Subcutaneous adipose tissue (tissue), 4 donors: ENCODE results near the gene COX19. TPM values are rescaled to one million over a fixed set of nuclear protein-coding genes. Genes with fewer than 3 reads are reported as not detected.

Experiments used
- CTCF ChIP-seq: fragments of 450-650 bp; IDR thresholded peaks from one replicate; pipeline ENCODE4 v1.5.1; 2016; ENCODE audit warnings: low read depth, mild to moderate bottlenecking, control low read depth, antibody characterized with exemption, moderate library complexity
- total RNA-seq, 4 donors: library from RNA; depleted of rRNA; stranded (reverse); fragments of >200 nt; gene quantifications; one replicate each; pipeline ENCODE4 v1.1.0, GENCODE V29; 2016

The COX19 gene
- total RNA-seq, 4 donors from 2014 or later: 13.9 to 18.3 (median 14.9) TPM

DNA sequence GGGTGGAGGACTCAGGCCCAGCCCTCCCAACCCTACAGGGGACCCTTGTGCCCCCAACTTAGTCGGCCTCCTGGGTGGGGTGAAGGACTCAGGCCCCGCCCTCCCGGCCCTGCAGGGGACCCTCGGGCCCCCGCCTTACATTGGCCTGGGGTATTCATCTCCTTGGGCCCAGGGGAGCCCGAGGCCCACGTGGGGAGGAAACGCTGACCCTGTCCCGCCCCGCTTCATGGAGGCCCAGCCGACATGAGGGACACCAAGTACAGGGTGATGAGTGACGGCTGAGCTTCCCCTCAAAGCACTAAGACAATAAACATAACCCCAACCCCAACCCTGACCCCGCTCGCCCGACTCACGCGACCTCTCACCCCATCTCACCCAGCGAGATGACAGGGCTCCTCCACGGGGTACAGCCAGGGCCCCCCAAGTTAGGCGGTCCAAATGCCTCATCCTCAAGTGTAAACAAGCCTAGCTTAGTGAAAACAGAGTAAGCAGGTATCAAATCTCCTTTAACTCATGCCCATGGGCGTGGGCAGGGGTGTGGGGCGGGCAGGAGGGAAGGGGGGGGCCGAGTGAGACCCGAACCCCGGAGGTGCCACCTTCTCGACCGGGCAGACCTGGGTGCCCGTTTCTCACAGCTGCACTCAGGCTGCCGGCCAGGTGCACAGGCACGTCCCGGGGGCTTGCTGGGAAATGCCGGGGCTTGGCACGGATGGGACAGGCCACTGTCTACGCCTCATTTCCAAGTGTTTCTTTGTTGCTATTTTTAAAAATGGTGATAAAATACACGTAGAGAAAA is 15.8 kb upstream of the COX19 start:
- no peak for TF ChIP-seq CTCF

DNA sequence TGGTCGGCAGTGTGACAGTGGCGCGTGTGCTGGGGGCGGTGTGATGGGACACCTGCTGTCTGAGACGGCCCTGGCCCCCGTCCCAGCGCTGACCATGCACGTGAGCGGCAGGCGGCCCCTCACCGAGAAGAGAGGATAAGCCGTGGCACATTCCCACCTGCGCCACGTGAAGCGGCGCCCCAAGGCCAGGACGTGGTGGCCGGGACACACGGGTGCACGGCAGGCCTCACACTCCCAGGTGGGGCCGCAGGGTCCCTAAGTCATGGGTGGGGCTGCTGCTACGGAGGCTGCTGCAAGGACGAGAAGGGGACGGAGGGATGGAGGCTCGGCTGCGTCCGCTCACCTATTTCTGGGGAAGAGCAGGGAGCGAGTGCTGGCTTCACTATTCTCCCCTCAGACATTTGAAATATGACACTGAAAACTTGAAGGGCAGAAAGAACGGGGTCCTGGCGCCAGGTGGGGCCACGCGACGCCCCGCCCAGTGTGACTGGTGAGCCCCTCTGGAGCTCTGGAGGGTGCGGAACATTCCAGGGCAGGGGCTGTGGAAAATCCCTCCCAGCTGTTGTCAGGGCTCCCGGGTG is 15.1 kb upstream of the COX19 start:
- TF ChIP-seq CTCF: no peak

GRCh38 chr7:988963-989529 is 13.7 kb upstream of the COX19 start:
- no peak for TF ChIP-seq CTCF

DNA sequence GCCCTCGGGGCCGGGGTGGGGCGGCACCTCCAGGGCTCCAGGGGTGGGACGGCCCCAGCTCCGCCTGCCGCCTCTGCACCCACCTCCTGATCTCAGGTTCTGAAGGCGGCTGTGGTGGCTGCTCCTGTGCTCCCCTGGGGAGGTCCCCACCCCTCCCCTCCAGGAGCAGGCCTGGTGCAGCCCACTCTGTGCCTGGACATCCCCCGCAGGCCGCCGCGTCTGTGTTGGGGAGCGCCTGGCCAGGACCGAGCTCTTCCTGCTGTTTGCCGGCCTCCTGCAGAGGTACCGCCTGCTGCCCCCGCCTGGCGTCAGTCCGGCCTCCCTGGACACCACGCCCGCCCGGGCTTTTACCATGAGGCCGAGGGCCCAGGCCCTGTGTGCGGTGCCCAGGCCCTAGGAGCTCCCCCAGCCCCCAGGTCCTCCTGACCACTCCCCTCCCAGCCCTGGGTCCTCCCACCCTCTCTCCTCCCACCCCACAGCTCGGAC is 13.1 kb upstream of the COX19 start:
- TF ChIP-seq CTCF: no peak

DNA sequence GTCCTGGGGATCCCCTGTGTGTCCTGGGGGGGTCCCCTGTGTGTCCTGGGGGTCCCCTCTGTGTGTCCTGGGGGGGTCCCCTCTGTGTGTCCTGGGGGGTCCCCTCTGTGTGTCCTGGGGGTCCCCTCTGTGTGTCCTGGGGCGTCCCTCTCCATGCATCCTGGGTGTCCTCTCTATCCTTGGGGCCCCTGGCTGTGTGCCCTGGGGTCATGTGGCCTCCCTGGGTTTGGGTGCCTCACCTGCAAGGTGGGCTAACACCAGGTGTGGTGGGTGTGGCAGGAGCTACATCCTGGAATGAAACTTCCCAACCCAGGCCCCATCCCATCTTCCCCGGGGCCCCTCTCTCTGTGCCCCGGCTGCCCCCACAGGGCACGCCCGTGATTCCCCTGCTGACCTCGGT is 12.6 kb upstream of the COX19 start:
- no peak for TF ChIP-seq CTCF

DNA sequence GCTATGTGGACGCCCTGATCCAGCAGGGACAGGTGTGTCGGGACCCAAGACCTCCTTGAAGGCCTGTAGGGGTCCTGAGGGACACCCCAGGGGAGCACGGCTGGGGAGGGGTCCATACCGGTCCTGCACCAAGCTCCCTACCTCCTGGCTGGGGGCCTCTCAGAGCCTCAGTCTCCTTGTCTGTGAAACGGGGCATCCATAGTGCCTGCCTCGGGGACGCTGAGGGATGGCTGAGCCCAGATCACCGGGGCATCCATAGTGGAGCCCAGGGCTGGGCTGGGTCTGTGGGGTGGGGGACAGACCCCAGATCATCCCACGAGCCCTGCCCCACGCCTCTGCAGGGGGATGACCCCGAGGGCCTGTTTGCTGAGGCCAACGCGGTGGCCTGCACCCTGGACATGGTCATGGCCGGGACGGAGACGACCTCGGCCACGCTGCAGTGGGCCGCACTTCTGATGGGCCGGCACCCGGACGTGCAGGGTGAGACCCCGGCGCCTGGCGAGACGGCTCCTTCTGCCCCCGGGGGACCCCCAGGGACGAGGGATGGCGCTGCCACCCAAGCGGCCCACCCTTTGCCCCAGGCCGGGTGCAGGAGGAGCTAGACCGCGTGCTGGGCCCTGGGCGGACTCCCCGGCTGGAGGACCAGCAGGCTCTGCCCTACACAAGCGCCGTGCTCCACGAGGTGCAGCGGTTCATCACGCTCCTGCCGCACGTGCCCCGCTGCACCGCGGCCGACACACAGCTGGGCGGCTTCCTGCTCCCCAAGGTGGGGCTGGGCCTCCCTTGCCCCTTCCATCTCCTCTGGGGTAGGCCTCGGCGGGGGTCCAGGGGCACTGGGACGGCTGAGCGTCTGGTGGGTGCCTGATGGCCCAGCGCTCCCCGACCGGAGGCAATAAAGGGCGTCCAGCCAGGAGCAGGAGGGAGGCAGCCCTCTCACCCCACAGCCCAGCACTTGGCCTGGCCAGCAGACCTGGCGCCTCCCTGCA is 11.7 kb upstream of the COX19 start:
- TF ChIP-seq CTCF: no peak
